Measurements from ENCODE around the gene NR2C1.

GRCh38 chr12:94987076-94987669 is 86.2 kb downstream of the NR2C1 start:
- TF ChIP-seq REST (IDR thresholded peaks at IDR 0.05; ENCODE audit: insufficient read depth in 1 of 2, low read depth in 2 of 2, low read length in 2 of 2) (no peak), TAF1 (IDR thresholded peaks at IDR 0.05; ENCODE audit: borderline replicate concordance, insufficient read depth, low read length) (no peak), POLR2AphosphoS5 (IDR thresholded peaks at IDR 0.05; ENCODE audit: low read depth, low read length) (no peak)

Measured in PFSK-1 (cell line).